Skeletal muscle cell (primary cell): Measurements from ENCODE around the gene HRNR.

ENCODE experiments used
- DNase-seq: peaks from one replicate; pipeline ENCODE4 v3.0.0-alpha.2; 2010; ENCODE audit warnings: low read depth
- H3K4me3 ChIP-seq: 2 replicates; pipeline ENCODE4 v1.5.1; 2011; ENCODE audit warnings: low read depth, mild to moderate bottlenecking, control low read depth, low read length, moderate library complexity

Gene HRNR

GRCh38 chr1:152190589-152190988 is 33.4 kb downstream of the HRNR start:
- no peak for DNase-seq
- no peak overlapping the region for H3K4me3 ChIP-seq

GRCh38 chr1:152189657-152190442 is 34.1 kb downstream of the HRNR start:
- no peak for DNase-seq
- peak overlapping the region; percentile 48 for H3K4me3 ChIP-seq

- no peak for DNase-seq
- H3K4me3 ChIP-seq: peak overlapping the region; percentile 48
These were observed 35.1 kb downstream of the HRNR start for GRCh38 chr1:152188673-152189591.

- H3K4me3 ChIP-seq: no peak overlapping the region
- no peak for DNase-seq
These were observed 37.3 kb downstream of the HRNR start for GRCh38 chr1:152186556-152187285.

- H3K4me3 ChIP-seq: no peak overlapping the region
- DNase-seq: no peak
These were observed 38.2 kb downstream of the HRNR start for GRCh38 chr1:152185544-152186391.

- peak; percentile 79 for DNase-seq
- H3K4me3 ChIP-seq: no peak overlapping the region
These were observed 41.0 kb downstream of the HRNR start for GRCh38 chr1:152182944-152183361.

- DNase-seq: no peak
- no peak overlapping the region for H3K4me3 ChIP-seq
These were observed 41.6 kb downstream of the HRNR start for GRCh38 chr1:152182431-152182830.

GRCh38 chr1:152179566-152179965 is 44.4 kb downstream of the HRNR start:
- DNase-seq: no peak
- H3K4me3 ChIP-seq: no peak overlapping the region

GRCh38 chr1:152170287-152170905 is 53.6 kb downstream of the HRNR start:
- no peak for DNase-seq
- H3K4me3 ChIP-seq: no peak overlapping the region

GRCh38 chr1:152169366-152170025 is 54.5 kb downstream of the HRNR start:
- H3K4me3 ChIP-seq: no peak overlapping the region
- DNase-seq: no peak

- no peak for DNase-seq
- no peak overlapping the region for H3K4me3 ChIP-seq
These were observed 55.5 kb downstream of the HRNR start for GRCh38 chr1:152168535-152168868.

GRCh38 chr1:152167835-152168534 is 56.0 kb downstream of the HRNR start:
- peak; percentile 87 for DNase-seq
- no peak overlapping the region for H3K4me3 ChIP-seq

GRCh38 chr1:152166966-152167365 is 57.0 kb downstream of the HRNR start:
- no peak for DNase-seq
- H3K4me3 ChIP-seq: no peak overlapping the region

- DNase-seq: no peak
- no peak overlapping the region for H3K4me3 ChIP-seq
These were observed 58.5 kb downstream of the HRNR start for GRCh38 chr1:152165286-152166077.

- no peak for DNase-seq
- no peak overlapping the region for H3K4me3 ChIP-seq
These were observed 59.4 kb downstream of the HRNR start for GRCh38 chr1:152164517-152165136.

- peak; percentile 83 for DNase-seq
These were observed 61.1 kb downstream of the HRNR start for GRCh38 chr1:152162792-152163463.

More at GRCh38 chr1:152162792-152163463, 61.1 kb downstream of the HRNR start:
- H3K4me3 ChIP-seq: no peak overlapping the region
